ENCODE measurements around the gene MSI2.

- TF ChIP-seq EZH2phosphoT487 (IDR thresholded peaks at IDR 0.05; ENCODE audit: borderline replicate concordance) (no peak), CTCF (conservative IDR thresholded peaks at IDR 0.05; ENCODE audit: low read length) (no peak)
These were observed 273.7 kb downstream of the MSI2 start for GRCh38 chr17:57530026-57530425.
